GM12878 (cell line): ENCODE data around the gene CA5A. TPM values are rescaled to one million over a fixed set of nuclear protein-coding genes. Genes with fewer than 3 reads are reported as not detected.
"Not testable (repeated sequence)": the region's sequence is repeated elsewhere in the genome, so short reads cannot be mapped to it uniquely, and the experiment has no call there.

Source experiments
- ATAC-seq: fragments of 200-7000 bp; cut with Tn5 transposase; 3 replicates; pipeline ENCODE4 v1.9.1; 2020; ENCODE audit warnings: mild to moderate bottlenecking, moderate library complexity
- BruUV-seq: library from RNA; stranded (reverse); fragments of 400-500 nt; replicated peaks from 2 replicates; lab custom pipeline; 2021; lab: Mats Ljungman, UMichigan
- CTCF ChIA-PET: fragments of 300-600 bp; sonication (Branson Sonifier 250); formaldehyde crosslinking; extraction: SDS; loops from one replicate; lab custom pipeline; 2021; ENCODE audit warnings: inconsistent platforms; lab: Yijun Ruan, JAX
- POLR2A ChIA-PET: fragments of 350-600 bp; formaldehyde crosslinking; extraction: SDS; loops from one replicate; lab custom pipeline; 2021; ENCODE audit warnings: inconsistent platforms; lab: Charles Lee
- RAD21 ChIA-PET: fragments of 300-600 bp; sonication (Branson Sonifier 250); formaldehyde crosslinking; loops from one replicate; lab custom pipeline; 2023; ENCODE audit warnings: antibody characterized with exemption; ENCODE audit not compliant: unreplicated experiment; lab: Charles Lee
- SMC1A ChIA-PET: fragments of 300-600 bp; sonication (Branson Sonifier 250); formaldehyde crosslinking; loops from one replicate; lab custom pipeline; 2023; ENCODE audit not compliant: unreplicated experiment, uncharacterized antibody; lab: Charles Lee
- DNase-seq: peaks from one replicate; pipeline ENCODE4 v3.0.0-alpha.2; 2011; ENCODE audit warnings: low read depth, low spot score
- FAIRE-seq: peaks from 3 replicates; lab custom pipeline; 2011; peaks lifted over from hg19 to GRCh38; lab: Jason Lieb, UNC
- H2AFZ ChIP-seq: 2 replicates; pipeline ENCODE4 v1.6.0; 2011; ENCODE audit warnings: low read depth, low read length, control low read depth; ENCODE audit not compliant: control insufficient read depth
- H3K27ac ChIP-seq: 2 replicates; pipeline ENCODE4 v1.5.1; 2011; ENCODE audit warnings: control low read depth; ENCODE audit not compliant: control insufficient read depth, insufficient read depth
- H3K27me3 ChIP-seq, 2 experiments: replicated peaks in 1 of 2; 2 replicates each; pipeline versions ENCODE4 v1.6.0 to v1.6.1; 2011; ENCODE audit warnings: low read length in 1 of 2; ENCODE audit not compliant: control insufficient read depth in 2 of 2, insufficient read depth in 2 of 2
- H3K36me3 ChIP-seq, 2 experiments: 2 replicates each; pipeline ENCODE4 v1.5.1; 2011; ENCODE audit warnings: low read length in 1 of 2; ENCODE audit not compliant: control insufficient read depth in 2 of 2, insufficient read depth in 2 of 2
- H3K4me1 ChIP-seq: 2 replicates; pipeline ENCODE4 v1.6.1; 2011; ENCODE audit warnings: mild to moderate bottlenecking, low read length, moderate library complexity, mixed read lengths; ENCODE audit not compliant: control insufficient read depth, insufficient read depth
- H3K4me2 ChIP-seq: 2 replicates; pipeline ENCODE4 v1.6.0; 2011; ENCODE audit warnings: control low read depth; ENCODE audit not compliant: control insufficient read depth, insufficient read depth
- H3K4me3 ChIP-seq: fragments of 200-600 bp; sonication (generic); 2 replicates; pipeline ENCODE4 v1.5.1; 2016
- H3K79me2 ChIP-seq: 2 replicates; pipeline ENCODE4 v1.6.0; 2011; ENCODE audit warnings: low read length; ENCODE audit not compliant: control insufficient read depth, insufficient read depth
- H3K9ac ChIP-seq: 2 replicates; pipeline ENCODE4 v1.8.0; 2011; ENCODE audit warnings: low read length, control low read depth, mixed read lengths; ENCODE audit not compliant: control insufficient read depth, insufficient read depth
- H3K9me3 ChIP-seq: replicated peaks from 3 replicates; pipeline ENCODE4 v1.5.1; 2011; ENCODE audit warnings: mild to moderate bottlenecking, low read length; ENCODE audit not compliant: control insufficient read depth, insufficient read depth
- H4K20me1 ChIP-seq: 2 replicates; pipeline ENCODE4 v1.6.0; 2011; ENCODE audit not compliant: control insufficient read depth, insufficient read depth
- ETV6 ChIP-seq, 2 experiments: fragments of 450-650 bp in 1 of 2; IDR thresholded peaks in 1 of 2; conservative IDR thresholded peaks in 1 of 2; 2 replicates each; pipeline ENCODE4 v1.6.1; 2014; ENCODE audit warnings: antibody characterized with exemption in 1 of 2, borderline replicate concordance in 1 of 2, low read depth in 1 of 2, mild to moderate bottlenecking in 1 of 2, moderate library complexity in 1 of 2
- MEF2B ChIP-seq: fragments of 450-650 bp; IDR thresholded peaks from 2 replicates; pipeline ENCODE4 v1.6.1; 2018; ENCODE audit warnings: mild to moderate bottlenecking, moderate library complexity; ENCODE audit not compliant: partially characterized antibody, poor library complexity, severe bottlenecking
- NKRF ChIP-seq: fragments of 450-650 bp; conservative IDR thresholded peaks from 2 replicates; pipeline ENCODE4 v1.6.1; 2017; ENCODE audit warnings: mild to moderate bottlenecking, moderate library complexity
- PRDM15 ChIP-seq: fragments of 450-650 bp; formaldehyde crosslinking; IDR thresholded peaks from 2 replicates; pipeline ENCODE4 v1.4.0; 2020; ENCODE audit warnings: mild to moderate bottlenecking, moderate library complexity
- SIX5 ChIP-seq: IDR thresholded peaks from 2 replicates; pipeline ENCODE4 v1.6.1; 2011; ENCODE audit warnings: mild to moderate bottlenecking, low read depth, low read length, moderate library complexity; ENCODE audit not compliant: severe bottlenecking
- SUPT20H ChIP-seq: IDR thresholded peaks from 2 replicates; pipeline ENCODE4 v1.6.1; 2011; ENCODE audit warnings: low read depth, mild to moderate bottlenecking, low read length, moderate library complexity, borderline replicate concordance; ENCODE audit not compliant: control insufficient read depth
- USF2 ChIP-seq: IDR thresholded peaks from 2 replicates; pipeline ENCODE4 v1.6.1; 2011; ENCODE audit warnings: low read depth, low read length, improper control_type of control experiment, borderline replicate concordance
- YY1 ChIP-seq: IDR thresholded peaks from 2 replicates; pipeline ENCODE4 v1.6.1; 2011; ENCODE audit warnings: low read depth, mild to moderate bottlenecking, low read length
- WGBS: methylation state at CpG from one replicate; pipeline ENCODE4 v1.1.6; 2016; ENCODE audit warnings: low lambda C conversion rate; ENCODE audit not compliant: insufficient replicate concordance, insufficient coverage; ENCODE audit errors: missing lambda C conversion rate; 5-methylcytosine and 5-hydroxymethylcytosine counted together
- in situ Hi-C: fragments of 300-500 bp; cut with MboI; formaldehyde crosslinking; loops from 9 replicates; pipeline ENCODE4 v1.14.3; 2018; ENCODE audit warnings: mixed read lengths
- intact Hi-C: fragments of 100-400 bp; cut with micrococcal nuclease; formaldehyde crosslinking; loops from one replicate; pipeline ENCODE4 v1.14.2; 2022; ENCODE audit not compliant: unreplicated experiment
- polyA plus RNA-seq, 11 experiments: library from polyadenylated mRNA; depleted of rRNA in 4 of 11; unstranded in 6 of 11; stranded (reverse) in 5 of 11; fragments of >200 nt; fragmentation: Nextera tagmentation in 4 of 11; fragmentation: Illumina TruSeq in 1 of 11; extraction: Ambion mirVana in 4 of 11; extraction: Trizol in 1 of 11; gene quantifications; 1 replicate in 1 of 11; 2 replicates in 10 of 11; pipeline versions ENCODE4 v1.2.1 to v1.2.3, GENCODE V29; 2011 to 2016; ENCODE audit warnings: inconsistent platforms in 2 of 11, missing spikeins in 2 of 11, low read depth in 1 of 11
- total RNA-seq, 4 experiments: library from RNA; depleted of rRNA in 3 of 4; stranded (reverse); fragments of >200 nt in 3 of 4; fragmentation: Illumina TruSeq in 1 of 4; extraction: Trizol in 1 of 4; gene quantifications; 2 replicates each; pipeline versions ENCODE4 v1.2.1 to v1.2.3, GENCODE V29; 2013 to 2021

CA5A gene
- total and polyA plus RNA-seq, 10 of the 15 experiments (the other 5 are each of a cell fraction or from before 2014, with no cell fraction given), result not detected

- SMC1A ChIA-PET, H3K9ac ChIP-seq, FAIRE-seq, H3K4me2 ChIP-seq, H3K9me3 ChIP-seq, H3K4me3 ChIP-seq, ATAC-seq, H3K27me3 ChIP-seq, H3K27ac ChIP-seq, CTCF ChIA-PET, intact Hi-C loops, H2AFZ ChIP-seq, in situ Hi-C loops, DNase-seq, H3K4me1 ChIP-seq, POLR2A ChIA-PET, BruUV-seq, RAD21 ChIA-PET, H3K79me2 ChIP-seq, H4K20me1 ChIP-seq: not testable (repeated sequence)
- H3K36me3 ChIP-seq, result peaks cover 3 to 10% of the 10 kb centered on the region in 2 experiments; a peak in 3 of 4 replicates
- WGBS, result 89% methylated on average over 5 of the region's 5 CpGs
Measured at GRCh38 chr16:87985493-87985892, 49.2 kb upstream of the CA5A start.

- intact Hi-C loops, result no loop called here
- ATAC-seq (no peak), FAIRE-seq (no peak), DNase-seq (no peak)
- no TSS peak for BruUV-seq
- ChIA-PET SMC1A (no interaction called here), CTCF (no interaction called here), RAD21 (interaction anchor here (1.0 to 1.7 kb wide), 2 partner anchors 451 to 453 kb away, joined by 3 to 5 read pairs; no protein-coding TSS in a partner anchor), POLR2A (no interaction called here)
- peaks cover 3 to 10% of the 10 kb centered on the region in 2 experiments; a peak in 3 of 4 replicates for H3K36me3 ChIP-seq
- WGBS, result over 99% methylated on average over 28 of the region's 28 CpGs
- no peak overlapping the region for H3K9ac ChIP-seq
- in situ Hi-C loops, result no loop called here
- no peak overlapping the region for H3K27ac ChIP-seq
- no peaks in the 10 kb centered on the region for H3K9me3 ChIP-seq
- no peak overlapping the region for H2AFZ ChIP-seq
- H3K4me2 ChIP-seq, result no peak overlapping the region
- no peaks in the 10 kb centered on the region for H4K20me1 ChIP-seq
- no peak overlapping the region for H3K4me3 ChIP-seq
- no peaks in the 10 kb centered on the region for H3K79me2 ChIP-seq
- H3K27me3 ChIP-seq, result no peaks in the 10 kb centered on the region
- no peaks in the 10 kb centered on the region for H3K4me1 ChIP-seq
- TF ChIP-seq USF2 (no peak), YY1 (no peak), ETV6 (conservative IDR thresholded peaks at IDR 0.05 in 1 of 2, IDR thresholded peaks at IDR 0.05 in 1 of 2; ENCODE audit: borderline replicate concordance in 1 of 2, low read depth in 1 of 2) (no peak), MEF2B (no peak), SIX5 (no peak), PRDM15 (CRISPR knock-in tag) (no peak), NKRF (no peak), SUPT20H (no peak)
Measured at GRCh38 chr16:87984632-87985267, 48.4 kb upstream of the CA5A start.
